ENCODE measurements around the gene CD180. TPM values are rescaled to one million over a fixed set of nuclear protein-coding genes. Genes with fewer than 3 reads are reported as not detected.

CD180 gene
- total RNA-seq, 3 donors from 2014 or later: 0.98 to 4.6 (median 2.8) TPM

DNA sequence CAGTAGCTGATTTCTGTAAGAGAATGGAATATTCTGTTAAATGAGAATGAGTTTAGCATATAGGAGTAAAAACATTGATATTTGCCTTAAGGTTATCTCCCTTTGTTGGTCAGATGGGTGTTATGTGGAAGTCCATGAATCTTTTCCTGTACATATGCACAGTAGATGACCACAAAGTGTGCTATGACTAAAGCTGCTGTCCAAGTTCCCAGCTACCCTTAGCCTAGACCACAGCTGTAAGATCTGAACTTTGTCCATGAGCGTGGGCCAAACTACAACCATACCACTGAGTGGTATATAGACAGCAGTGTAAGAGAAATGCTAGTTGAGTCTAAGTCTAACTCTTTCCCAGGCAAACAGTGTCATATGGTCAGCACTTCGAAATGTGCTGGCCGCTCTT is 48.8 kb downstream of the CD180 start:
- Histone ChIP-seq H3K4me1 (no peaks in the 10 kb centered on the region), H3K27me3 (no peaks in the 10 kb centered on the region), H3K36me3 (no peaks in the 10 kb centered on the region), H3K9me3 (no peaks in the 10 kb centered on the region), H3K4me3 (no peak overlapping the region), H3K27ac (no peak overlapping the region)
- intact Hi-C loops (cut with DNase I; ENCODE audit: low total_unique reads): no loop called here
- TF ChIP-seq POLR2A (IDR thresholded peaks at IDR 0.05) (no peak), POLR2AphosphoS5 (IDR thresholded peaks at IDR 0.05) (no peak)
- TF ChIP-seq, protein P1, sequence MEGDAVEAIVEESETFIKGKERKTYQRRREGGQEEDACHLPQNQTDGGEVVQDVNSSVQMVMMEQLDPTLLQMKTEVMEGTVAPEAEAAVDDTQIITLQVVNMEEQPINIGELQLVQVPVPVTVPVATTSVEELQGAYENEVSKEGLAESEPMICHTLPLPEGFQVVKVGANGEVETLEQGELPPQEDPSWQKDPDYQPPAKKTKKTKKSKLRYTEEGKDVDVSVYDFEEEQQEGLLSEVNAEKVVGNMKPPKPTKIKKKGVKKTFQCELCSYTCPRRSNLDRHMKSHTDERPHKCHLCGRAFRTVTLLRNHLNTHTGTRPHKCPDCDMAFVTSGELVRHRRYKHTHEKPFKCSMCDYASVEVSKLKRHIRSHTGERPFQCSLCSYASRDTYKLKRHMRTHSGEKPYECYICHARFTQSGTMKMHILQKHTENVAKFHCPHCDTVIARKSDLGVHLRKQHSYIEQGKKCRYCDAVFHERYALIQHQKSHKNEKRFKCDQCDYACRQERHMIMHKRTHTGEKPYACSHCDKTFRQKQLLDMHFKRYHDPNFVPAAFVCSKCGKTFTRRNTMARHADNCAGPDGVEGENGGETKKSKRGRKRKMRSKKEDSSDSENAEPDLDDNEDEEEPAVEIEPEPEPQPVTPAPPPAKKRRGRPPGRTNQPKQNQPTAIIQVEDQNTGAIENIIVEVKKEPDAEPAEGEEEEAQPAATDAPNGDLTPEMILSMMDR (IDR thresholded peaks at IDR 0.05): no peak
- DNase-seq (ENCODE audit: low spot score in 2 of 2): no peak

DNA sequence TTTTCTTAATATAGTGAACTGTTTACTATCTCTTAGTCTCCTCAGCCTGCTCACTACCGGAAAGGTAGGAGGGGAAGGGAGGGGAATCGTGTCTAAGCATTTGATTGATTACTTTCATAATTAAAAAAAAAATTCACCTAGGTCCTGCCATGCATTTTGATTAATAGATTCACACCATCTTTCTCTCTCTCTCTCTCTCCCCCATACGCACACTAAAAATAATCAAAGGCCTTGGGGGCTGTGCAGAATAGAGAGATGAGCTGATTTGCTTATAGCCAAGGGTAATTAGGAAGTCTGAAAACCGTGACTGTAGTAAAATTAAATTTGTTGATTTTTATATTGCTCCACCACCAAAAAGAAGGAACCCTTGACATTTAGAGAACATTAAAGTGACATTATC is 49.6 kb downstream of the CD180 start:
- Histone ChIP-seq H3K27me3 (no peaks in the 10 kb centered on the region), H3K4me3 (no peak overlapping the region), H3K9me3 (no peaks in the 10 kb centered on the region), H3K4me1 (no peaks in the 10 kb centered on the region), H3K36me3 (no peaks in the 10 kb centered on the region), H3K27ac (no peak overlapping the region)
- no peak for DNase-seq (ENCODE audit: low spot score in 2 of 2)
- intact Hi-C loops (cut with DNase I; ENCODE audit: low total_unique reads): no loop called here
- TF ChIP-seq POLR2A (IDR thresholded peaks at IDR 0.05): no peak
- TF ChIP-seq, protein P1 (IDR thresholded peaks at IDR 0.05): no peak
- TF ChIP-seq POLR2AphosphoS5 (IDR thresholded peaks at IDR 0.05): no peak

DNA sequence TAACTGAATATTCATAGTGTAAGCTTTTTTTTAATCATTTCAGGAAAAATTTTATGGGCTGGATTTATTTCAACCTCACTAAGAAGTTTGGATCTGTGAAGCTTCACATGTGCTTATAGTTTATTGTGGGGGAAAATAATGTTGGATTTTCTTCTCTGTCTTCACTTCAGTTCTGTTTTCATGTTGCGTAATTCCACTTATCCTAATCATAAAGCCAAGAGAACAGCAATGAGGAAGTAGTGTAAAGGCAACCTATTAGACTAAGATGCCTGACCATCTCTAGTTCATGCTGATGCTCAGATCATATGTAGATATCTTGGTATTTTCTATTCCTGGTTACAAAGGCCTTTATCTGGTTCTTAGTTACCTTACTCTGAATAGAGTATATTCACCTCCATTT is 50.0 kb downstream of the CD180 start:
- no peak for TF ChIP-seq POLR2AphosphoS5 (IDR thresholded peaks at IDR 0.05)
- no peak for TF ChIP-seq POLR2A (IDR thresholded peaks at IDR 0.05)
- TF ChIP-seq, protein P1 (IDR thresholded peaks at IDR 0.05): no peak
- no peaks in the 10 kb centered on the region for H3K36me3 ChIP-seq
- no peak overlapping the region for H3K4me3 ChIP-seq
- no peaks in the 10 kb centered on the region for H3K9me3 ChIP-seq
- no peaks in the 10 kb centered on the region for H3K4me1 ChIP-seq
- H3K27me3 ChIP-seq: no peaks in the 10 kb centered on the region
- intact Hi-C loops (cut with DNase I; ENCODE audit: low total_unique reads): no loop called here
- DNase-seq (ENCODE audit: low spot score in 2 of 2): no peak
- no peak overlapping the region for H3K27ac ChIP-seq

DNA sequence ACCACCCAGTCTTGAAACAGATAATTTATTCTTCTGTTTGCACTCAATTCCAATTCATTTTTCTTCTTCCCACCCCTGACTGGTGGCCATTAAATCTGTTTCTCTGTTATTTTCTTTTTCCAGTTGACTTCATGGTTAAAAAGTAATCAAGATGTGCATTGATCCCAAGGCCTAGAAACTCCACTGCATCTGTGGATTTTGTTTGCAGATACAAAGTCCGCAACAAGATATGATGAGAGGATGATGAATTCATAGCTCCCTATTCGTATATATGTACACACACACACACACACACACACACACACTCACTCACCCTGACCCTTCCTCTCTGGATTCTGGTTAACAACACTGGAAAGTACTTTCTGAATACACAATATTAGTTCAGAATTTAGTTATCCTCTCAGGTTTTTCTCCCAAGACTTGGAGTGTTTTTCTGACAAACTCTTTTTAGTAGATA is 52.4 kb downstream of the CD180 start:
- H3K27me3 ChIP-seq: no peaks in the 10 kb centered on the region
- DNase-seq (ENCODE audit: low spot score in 2 of 2): no peak
- no peaks in the 10 kb centered on the region for H3K9me3 ChIP-seq
- H3K36me3 ChIP-seq: no peaks in the 10 kb centered on the region
- no peaks in the 10 kb centered on the region for H3K4me1 ChIP-seq
- TF ChIP-seq POLR2AphosphoS5 (IDR thresholded peaks at IDR 0.05): no peak
- TF ChIP-seq, protein P1 (IDR thresholded peaks at IDR 0.05): no peak
- intact Hi-C loops (cut with DNase I; ENCODE audit: low total_unique reads): no loop called here
- no peak overlapping the region for H3K27ac ChIP-seq
- H3K4me3 ChIP-seq: no peak overlapping the region

DNA sequence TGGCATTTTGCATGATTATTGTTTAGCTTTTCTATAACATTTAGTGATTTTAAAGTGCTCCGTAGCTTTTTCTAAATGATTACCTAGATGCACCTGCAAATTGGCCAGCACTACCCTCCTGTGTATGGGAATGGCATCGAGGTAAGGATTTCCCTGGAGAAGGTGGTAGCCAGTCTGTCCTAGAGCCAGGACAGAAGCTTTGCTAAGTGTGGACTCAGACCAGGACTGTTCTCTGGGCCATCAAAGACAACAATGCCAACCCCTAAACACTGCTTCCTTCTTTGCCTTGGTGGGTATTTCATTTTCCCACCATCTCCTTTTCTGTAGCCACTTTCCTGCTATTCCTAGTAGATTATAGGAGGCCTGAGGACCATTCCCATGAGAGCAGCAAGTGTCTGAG is 53.0 kb downstream of the CD180 start:
- H3K27ac ChIP-seq: no peak overlapping the region
- H3K9me3 ChIP-seq: no peaks in the 10 kb centered on the region
- intact Hi-C loops (cut with DNase I; ENCODE audit: low total_unique reads): no loop called here
- DNase-seq (ENCODE audit: low spot score in 2 of 2): no peak
- H3K4me3 ChIP-seq: no peak overlapping the region
- H3K27me3 ChIP-seq: no peaks in the 10 kb centered on the region
- TF ChIP-seq POLR2A (IDR thresholded peaks at IDR 0.05): no peak
- no peak for TF ChIP-seq POLR2AphosphoS5 (IDR thresholded peaks at IDR 0.05)
- TF ChIP-seq, protein P1 (IDR thresholded peaks at IDR 0.05): no peak
- H3K4me1 ChIP-seq: no peaks in the 10 kb centered on the region
- H3K36me3 ChIP-seq: no peaks in the 10 kb centered on the region

Data from breast epithelium (tissue), 4 donors.